ENCODE results near the gene SMOC1.

DNA sequence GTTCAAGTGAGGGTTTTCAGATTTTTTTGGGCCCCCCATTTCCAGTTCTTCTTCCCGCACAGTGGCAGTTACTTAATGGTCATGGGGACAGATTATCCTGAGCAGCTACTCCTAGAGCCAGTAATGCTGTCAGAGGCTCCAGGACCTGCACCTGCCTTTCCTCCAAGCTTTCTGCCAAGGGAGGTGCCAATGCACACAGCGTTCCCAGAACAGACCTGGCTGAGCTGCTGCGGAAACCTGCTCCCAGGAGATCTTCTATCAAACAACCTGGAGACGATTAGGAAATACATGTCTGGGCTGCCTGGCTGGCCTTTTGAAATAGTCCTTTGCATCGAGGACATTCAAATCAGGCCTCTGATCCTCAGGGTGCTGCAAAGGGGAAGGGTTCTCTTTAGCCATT, 188.6 kb downstream of the SMOC1 start:
- TF ChIP-seq CTCF (IDR thresholded peaks at IDR 0.05) (no peak), EZH2phosphoT487 (IDR thresholded peaks at IDR 0.05) (no peak)
